ENCODE results near the gene UNC5C.
A peak's percentile ranks its signal among the peaks of the same experiment; 100 is the strongest.

The UNC5C gene

DNA sequence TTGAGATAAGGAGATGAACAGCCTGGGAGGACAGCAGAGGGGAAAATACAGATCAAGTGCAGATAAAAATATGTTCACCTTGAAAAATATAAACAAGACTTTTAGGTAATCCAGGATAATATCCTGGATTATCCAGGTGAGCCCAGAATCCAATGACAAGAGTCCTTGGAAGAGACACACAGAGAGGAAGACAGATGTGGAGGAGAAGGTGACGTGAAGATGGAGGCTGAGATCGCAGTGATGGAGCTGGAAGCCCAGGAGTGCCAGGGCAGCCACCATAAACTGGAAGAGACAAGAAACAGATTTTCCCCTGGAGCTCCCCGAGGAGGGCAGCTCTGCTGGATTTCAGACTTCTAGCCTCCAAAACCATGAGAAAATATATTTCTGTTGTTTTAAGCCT lies 230.7 kb downstream of the UNC5C start:
- no peak for DNase-seq

DNA sequence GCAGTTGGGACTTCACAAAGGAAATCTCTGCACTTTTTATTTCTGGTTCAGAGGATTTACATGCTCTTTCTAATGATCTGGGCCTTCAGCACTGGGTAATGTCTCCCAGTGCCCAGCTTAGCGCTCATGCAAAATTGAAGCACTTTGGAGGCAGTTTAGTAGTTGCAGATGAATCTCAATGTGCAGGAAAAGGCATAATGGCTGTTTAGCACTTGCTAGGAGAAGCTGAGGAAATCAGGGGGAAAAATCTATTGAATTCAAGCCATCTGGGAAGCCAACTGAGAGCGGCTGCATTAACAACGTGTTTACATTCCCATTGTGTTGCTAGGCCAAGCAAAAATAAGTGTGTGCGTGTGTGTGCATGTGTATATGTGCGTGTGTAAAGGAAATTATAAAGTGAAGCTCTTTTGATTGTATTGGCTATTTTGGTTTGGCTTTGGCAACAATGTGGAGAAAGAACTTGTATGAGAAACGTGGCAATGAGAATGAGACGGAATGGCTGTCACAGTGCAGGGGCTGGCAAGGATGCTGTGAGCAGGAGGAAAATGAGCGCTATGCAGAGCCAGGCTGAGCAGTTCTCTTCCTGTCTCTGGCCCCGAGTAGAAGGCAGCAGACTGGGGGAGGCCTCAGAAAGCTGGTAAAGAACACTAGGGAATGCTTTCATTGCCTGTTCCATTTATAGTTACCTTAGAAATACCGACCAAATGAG lies 231.5 kb downstream of the UNC5C start:
- DNase-seq: peak; percentile 53

DNA sequence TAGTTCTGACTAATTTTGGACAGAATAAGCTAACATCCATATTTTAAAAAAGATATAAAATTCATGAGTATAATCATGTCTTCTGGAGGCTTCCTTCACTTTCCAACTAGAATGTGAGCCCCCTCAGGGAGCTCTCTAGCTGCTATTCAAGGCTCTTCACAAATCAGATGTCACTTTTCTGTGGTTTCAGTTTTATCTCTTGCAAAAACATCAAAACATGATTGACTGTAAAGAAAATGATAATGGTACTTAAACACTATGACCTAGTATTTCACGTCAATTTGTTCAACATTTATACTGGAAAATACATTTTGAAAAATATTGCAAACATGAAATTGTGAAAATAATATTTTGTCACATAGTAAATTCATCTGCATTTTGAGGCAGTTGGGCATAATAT lies 234.2 kb downstream of the UNC5C start:
- no peak for DNase-seq

DNA sequence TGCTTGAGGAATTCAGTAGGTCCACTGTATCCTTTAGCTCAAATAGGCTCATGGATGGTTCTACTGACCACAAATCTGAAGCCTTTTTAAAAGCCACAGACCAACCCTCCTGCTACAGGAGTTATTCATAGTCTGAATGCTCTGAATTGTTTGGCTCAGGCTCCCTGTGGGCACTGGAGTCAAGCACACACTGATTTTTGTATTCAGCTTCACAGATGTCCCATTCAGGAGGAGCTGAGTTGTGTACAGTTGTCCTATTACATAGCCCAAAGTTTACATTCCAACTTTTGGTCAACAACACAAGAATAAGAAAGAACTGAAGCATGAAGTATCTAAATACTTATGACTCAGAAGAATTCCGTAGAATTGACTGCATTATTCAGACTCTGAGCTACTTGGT lies 243.9 kb downstream of the UNC5C start:
- peak; percentile 59 for DNase-seq

DNA sequence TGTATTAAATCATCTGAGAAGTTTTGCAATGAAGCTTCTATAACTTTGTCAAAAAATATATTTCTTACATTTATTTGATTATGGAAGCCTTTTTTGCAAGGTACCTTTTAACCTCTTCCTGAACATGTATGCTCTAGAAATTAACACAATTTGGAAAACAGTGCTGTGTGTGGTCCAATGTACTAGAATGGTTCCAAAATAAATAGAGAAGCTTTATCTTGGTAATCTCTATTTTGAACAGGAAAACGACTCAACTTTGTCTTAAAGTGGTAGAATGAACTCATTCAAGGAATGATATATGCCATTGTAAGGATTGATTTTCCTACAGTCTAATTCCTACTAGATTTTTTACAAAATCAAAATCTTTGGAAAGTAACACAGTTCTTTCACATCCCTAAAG lies 248.5 kb downstream of the UNC5C start:
- no peak for DNase-seq

DNA sequence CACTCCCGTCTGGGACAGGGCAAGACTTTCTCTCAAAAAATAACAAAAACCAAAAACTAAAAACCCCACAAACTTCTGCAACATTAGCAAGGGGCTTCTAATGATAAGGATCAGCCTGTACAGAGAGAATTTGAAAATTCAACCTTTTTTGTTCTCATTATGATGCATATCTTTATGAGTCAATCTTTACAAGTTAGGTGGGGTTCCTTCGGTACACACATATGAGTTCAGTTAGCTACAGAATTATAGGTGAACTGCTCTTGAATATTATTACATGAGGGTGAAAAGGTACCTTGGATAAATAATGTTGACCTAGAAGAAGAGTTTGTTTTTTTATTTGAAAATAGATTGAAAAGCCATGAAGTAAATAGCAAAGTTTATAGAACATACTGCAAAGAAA lies 252.7 kb downstream of the UNC5C start:
- DNase-seq: no peak

DNA sequence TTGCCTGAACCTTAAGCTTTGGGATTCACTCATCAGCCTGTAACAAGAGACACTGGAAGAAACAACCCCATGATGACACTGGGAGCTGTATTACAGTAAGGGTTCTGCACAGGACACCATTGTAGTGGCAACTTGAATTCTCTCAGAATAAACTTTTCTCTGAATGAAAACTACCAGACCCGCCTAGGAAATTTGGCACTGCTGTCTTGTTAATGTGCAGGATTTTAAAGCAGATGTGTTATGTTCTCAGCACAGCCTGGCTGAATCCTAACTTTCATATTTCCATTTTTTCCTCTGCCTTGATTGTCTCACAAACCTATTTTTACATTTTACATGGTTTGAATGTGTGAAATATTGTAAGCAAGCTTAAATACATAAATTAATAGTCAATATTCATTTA lies 253.6 kb downstream of the UNC5C start:
- DNase-seq: no peak

DNA sequence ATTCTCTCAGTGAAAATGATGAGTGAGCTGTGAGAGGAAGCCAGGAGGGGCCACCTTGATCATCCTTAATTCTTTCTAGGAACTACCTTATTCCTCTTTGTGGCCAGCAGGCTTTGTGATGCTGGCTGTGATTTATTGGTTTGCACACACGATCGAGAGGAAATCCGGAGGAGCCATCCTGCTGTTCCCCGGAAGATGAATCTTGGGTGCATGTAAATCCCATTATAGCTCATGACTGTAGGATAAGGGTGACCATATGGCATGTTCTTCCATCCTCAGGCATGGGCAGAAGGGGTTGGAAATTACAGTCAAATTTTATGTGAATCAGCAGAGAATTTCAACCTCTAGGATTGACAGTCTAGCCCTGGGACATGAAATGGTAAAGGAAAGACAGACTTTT lies 254.5 kb downstream of the UNC5C start:
- no peak for DNase-seq

DNA sequence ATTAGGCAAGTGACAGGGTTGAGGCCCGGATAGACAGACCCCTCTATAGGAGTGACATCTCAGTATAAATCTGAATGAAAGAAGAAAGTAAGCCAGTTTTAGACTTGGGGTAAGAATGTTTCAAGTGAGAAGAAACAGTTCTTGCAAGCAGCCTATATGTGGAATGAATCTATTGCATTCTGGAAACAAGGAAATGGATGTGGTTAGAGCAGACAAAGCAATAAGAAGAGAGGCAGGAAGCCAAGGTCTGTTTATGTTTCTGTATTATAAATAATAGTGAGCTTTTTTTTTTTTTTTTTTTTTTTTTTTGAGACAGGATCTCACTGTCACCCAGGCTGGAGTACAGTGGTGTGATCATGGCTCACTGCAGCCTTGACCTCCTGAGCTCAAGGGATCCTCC lies 255.8 kb downstream of the UNC5C start:
- no peak for DNase-seq

DNA sequence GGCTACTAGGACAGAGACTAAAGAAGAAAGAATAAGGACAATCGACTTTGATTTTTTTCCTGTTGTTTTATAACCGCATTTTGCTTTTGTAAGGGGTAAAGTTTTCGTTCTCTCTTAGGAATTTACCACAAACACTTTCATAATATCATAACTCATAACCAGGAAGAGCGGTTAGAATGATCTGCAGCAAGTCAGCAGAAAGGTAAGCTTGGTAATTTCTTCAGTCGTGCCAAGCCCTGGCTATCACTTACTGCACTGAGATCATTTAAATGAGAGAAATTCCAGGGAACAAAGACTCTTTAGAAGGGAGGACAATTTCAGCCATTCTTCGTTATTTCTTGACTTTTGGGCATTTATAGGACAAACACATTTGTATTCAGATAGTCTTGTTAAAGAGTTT lies 258.1 kb downstream of the UNC5C start:
- DNase-seq: no peak

DNA sequence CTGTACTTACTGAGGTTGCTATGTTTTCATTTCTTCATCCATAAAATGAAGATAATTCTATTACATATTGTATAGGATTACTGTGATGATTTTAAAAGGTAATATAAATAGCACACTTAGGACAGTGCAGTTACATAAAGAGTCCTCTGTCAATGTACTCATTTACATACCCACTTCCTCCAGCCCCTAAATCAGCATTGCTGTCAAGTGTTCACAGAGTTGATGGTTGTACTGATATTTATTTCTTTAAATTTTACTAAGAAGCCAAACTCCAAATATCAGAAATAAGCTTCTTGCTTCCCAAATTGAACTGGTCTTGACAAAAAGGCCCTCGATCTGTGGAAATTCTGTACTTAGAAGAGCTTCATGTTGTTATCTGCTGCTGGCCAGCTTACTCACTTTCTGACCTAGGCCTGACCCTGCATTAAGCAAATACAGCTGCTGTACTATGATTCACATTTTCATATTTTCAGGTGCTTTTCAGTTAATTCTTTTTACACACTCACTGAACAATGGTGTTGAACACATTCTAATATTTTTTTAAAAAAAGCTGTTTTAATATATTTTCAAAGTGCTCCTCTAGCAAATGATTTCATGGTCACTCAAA lies 259.6 kb downstream of the UNC5C start:
- DNase-seq: no peak

DNA sequence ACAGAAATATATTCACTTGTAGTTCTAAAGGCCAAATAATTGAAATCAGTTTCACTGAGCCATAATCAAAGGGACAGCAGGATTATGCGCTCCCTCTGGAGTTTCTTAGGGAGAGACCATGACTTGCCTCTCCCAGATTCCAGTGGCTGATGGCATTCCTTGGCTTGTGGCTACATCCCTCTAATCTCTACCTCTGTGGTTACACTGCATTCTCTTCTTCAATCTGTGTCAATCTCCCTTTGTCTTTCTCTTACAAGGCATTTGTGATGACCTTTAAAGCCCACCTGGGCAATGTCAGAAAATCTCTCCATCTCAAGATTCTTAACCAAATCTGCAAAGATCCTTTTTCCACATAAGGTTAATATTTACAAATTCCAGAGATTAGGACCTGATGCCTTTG lies 260.2 kb downstream of the UNC5C start:
- DNase-seq: no peak

DNA sequence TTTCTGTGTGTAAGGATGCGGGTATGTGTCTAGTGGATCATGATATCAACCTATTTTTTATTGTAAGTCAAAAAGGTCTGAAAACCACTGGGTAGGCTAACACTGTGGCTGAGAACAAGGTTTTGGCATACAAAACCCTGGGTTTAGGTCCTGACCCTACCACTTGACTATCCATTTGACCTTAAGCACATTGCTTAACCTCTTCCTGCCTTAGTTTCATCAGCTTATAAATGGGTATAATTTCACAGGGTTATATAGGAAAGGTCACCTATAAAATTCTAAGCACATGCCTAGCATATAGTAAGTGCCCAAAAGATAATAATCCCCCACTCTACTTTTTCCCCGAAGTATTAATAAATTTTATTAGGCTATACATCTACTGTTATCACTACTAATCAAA lies 263.0 kb downstream of the UNC5C start:
- DNase-seq: no peak

DNA sequence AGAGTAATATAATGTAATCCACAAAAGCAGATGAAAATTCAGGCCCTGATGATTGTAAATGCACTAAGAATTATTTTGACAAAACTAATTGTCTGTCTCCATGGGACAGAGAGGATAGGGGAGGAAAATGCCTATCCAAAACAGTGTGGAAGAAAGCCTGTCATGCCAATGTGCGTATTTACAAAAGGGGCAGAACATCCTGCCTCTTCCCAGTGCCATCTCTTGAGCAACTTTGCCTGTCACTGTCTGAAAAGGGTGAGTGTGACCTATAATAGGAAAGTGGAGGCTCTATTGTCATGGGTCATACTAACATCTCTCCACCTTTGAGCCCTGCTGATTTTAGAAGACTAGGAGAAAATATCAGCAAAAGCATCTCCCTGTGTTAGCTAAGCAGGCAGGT lies 264.1 kb downstream of the UNC5C start:
- no peak for DNase-seq

DNA sequence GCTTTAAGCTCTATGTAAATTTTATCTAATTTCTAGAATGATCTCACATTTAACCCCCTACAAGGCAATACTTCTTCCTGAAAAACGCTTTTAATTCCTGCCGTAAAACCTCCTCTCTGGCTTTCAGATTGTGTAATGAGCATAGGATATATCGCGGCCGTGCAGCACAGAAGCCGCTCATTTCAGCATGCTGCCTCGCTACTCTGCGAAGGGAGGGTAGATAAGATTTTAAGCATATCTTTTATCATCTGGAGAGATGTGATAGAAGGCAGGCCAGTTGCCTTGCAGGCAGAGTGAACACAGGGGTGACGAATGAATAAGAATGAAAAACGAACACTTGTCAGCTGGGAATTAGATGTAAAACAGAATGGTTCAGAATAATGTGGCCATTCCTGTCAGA lies 265.5 kb downstream of the UNC5C start:
- DNase-seq: no peak

DNA sequence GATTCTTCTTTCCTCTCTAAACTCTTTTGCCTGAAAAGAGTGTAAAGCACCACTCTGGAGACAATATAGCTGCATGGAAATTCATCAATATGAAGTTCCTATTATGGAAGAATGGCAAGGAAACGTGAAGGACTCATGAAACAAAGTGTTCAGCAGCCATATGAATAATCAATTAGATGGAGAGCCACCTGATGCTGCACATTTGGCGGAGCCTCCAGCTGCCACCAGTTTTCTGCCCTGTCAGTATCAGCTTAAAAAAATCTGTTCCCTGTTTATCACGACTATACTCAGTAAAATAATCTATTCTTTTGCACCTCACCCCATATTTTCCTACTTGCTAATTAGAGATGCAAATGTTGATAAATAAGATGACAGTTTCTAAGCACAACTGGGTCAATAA lies 276.0 kb downstream of the UNC5C start:
- DNase-seq: no peak

DNA sequence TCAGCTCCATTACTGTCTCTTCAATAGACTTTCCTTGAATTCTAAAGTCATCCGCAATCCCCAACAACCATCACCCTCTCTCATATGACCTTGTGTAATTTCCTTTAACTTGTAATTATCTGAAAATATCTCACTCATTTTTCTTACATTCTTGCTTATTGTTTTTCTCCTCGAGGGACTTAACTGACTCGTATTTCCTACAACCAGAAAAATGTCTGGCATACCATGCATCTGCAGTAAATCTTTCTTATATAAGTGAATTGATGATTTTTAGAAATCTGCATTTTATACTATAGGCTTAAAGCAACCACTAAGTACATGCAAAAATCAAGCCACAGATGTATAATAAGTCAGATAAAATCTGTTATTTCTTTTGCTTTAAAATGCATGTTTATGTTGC lies 276.7 kb downstream of the UNC5C start:
- no peak for DNase-seq

DNA sequence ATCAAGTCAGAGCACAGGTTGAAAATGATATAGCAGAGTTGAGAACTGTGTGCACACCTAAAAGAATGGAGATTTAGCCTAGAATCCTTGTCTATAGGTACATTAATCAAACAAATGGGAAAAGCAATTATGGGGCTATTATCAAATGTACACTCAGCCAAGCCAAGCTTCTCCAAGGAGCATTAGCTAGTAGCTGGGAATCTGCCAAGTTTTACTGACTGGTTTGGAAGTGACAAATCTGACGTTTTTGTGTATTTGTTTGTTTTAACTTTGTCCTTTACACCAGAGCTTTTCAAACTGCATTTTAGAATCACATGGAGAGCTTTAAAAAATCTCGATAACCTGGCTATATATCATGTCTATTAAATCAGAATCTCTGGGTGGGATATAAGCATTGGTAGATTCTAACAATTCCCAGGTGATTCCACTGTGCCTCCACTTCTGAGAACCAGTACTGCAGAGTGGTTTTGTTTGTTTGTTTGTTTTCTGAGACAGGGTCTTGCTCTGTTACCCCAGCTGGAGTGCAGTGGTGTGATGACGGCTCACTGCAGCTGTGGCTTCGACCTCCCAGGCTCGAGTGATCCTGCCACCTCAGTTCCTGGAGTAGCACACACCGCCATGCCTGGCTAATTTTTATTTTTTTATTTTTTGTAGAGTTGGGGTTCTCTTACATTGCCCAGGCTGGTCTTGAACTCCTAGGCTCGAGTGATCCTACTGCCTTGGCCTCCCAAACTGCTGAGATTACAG lies 279.8 kb downstream of the UNC5C start:
- DNase-seq: no peak

DNA sequence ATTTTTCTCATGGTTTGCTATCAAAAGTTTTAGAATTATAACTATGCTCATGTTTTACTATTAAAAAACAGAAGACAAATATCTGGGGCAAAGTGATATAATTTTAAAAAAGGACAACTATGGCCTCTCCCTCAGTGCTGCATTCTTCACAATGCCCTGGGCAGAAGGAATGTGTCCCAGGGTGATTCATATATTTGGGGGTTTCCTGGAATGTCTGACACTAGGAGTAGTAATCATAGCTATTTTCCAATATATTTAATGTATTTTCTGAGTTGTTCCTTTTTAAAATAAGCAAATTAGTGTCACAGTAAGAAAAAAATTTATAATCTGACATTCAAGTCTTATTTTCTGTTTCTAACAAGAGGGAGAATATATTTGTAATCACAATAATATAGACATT lies 281.7 kb downstream of the UNC5C start:
- DNase-seq: no peak

DNA sequence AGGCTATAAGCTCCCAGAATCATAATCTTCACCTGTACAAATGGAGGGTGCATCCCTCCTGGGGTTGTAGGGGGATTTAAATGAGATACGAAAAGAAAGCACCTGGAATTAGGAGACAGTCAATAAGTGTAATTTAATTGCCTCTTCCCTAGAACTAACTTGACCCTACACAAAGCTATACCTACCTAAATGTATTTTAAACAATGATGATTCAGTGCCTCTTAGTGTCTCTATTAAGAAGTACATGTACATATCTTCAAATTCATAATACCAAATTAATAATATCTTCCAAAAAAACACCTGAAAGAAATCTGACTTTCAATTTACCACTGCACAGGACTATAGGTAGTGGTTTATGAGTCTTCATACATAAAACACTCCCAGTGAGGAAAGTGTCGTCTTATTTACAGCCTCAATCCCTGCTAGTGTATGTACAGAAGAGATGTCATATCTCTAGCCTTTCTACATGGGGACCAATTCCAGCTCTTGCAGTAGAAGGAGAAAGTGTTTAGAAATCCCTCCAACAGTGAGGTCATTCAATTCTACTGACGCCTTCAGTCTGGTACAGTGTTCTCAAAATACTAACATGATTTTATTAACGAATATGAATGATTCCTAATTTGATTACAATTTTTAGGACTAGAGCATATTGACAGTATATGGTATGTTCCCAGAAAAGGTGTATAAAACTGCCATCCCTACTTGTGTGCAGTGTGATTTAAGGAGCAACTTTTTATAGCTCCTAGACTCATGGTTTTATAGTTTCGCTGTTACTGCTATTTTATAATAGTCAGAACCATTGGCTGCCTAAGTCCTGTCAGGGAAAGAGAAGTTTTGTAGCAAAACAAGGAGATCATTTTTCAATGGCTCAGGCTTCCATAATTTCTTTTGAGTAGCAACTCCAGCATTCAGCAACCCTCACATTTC lies 282.7 kb downstream of the UNC5C start:
- no peak for DNase-seq

DNA sequence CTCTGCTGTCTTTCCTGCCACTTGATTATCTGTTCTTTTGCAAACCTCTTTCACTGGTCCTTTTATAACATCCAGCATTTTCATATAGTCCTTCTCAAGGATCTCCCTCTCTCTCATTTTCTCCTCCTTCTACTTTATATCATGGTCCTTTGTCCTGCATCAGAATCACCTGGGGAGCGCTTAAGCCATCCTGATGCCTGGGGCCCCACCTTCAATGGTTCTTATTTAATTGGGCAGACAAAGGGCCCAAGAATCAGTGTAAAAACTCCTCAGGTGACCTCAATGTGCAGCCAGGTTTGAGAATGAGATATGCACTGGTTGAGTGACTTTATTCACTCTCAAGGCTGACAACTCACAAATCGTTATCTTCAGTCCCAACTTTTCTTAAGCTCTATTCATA lies 283.9 kb downstream of the UNC5C start:
- DNase-seq: no peak

DNA sequence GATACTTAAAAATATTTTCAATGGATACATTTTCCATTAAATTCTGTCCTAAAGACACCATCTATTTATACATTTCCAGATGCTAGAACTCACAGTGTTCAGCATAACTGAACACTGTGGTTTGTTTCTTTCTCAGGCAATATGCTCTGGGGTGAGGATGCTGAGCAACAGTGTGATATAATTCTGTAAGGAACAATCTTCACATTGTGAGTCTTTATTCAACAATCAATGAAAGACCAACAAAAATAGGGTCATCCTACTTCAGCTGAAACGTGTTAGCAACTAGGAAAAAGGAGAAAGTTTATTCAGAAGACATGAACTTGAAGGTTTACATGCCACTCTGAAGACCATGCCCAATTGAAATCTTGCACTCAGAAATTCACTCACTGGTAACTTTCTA lies 284.8 kb downstream of the UNC5C start:
- peak; percentile 47 for DNase-seq

DNA sequence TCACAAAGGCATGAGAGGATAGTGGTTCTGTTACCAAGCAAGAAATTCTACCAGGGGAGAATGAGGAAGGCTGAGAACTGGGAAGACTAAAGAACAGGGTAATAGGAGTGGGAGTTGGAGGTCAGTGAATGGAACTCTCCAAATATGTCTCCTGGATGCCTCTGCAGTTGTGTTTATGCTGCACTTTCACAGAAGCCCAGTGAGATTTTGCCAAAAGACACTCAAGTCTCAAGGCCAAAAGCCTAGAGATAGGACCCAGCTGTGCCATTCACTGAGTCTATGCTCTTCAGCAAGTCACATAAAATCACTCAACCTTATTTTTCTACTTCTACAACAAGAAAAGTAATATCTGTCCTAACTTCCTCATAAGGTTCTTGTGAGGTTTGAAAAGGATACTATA lies 285.4 kb downstream of the UNC5C start:
- no peak for DNase-seq

Measured in midbrain (tissue), 1 donor.